SU-DHL-6 (cell line): Measurements from ENCODE around the gene CFAP45.

ENCODE experiments used
- CTCF ChIP-seq: fragments of 200-600 bp; sonication (generic); IDR thresholded peaks from one replicate; pipeline ENCODE4 v1.5.1; 2017; ENCODE audit warnings: antibody characterized with exemption, mild to moderate bottlenecking, low read length, moderate library complexity; ENCODE audit not compliant: insufficient read depth, poor library complexity, severe bottlenecking
- EZH2phosphoT487 ChIP-seq: fragments of 200-600 bp; sonication (generic), shearing (Covaris generic); conservative IDR thresholded peaks from 2 replicates; pipeline ENCODE4 v1.6.1; 2018; ENCODE audit warnings: mild to moderate bottlenecking, antibody characterized with exemption, low read length, moderate library complexity, mixed read lengths

GRCh38 chr1:159861218-159861617, 38.7 kb downstream of the CFAP45 start:
- TF ChIP-seq CTCF, result no peak
- TF ChIP-seq EZH2phosphoT487, result no peak
